NCI-H2196 treated with DMSO at 0.1 percent for 48 hours (cell line): ENCODE results near the gene HABP2.

Experiments used
- DNase-seq: peaks from one replicate; lab custom pipeline; 2025; ENCODE audit not compliant: unreplicated experiment; lab: John Stamatoyannopoulos, UW

HABP2 gene

GRCh38 chr10:113600569-113600968, 47.7 kb downstream of the HABP2 start:
- DNase-seq: no peak

GRCh38 chr10:113603057-113603777, 50.4 kb downstream of the HABP2 start:
- DNase-seq: no peak

GRCh38 chr10:113604572-113604971, 51.7 kb downstream of the HABP2 start:
- DNase-seq: no peak

- no peak for DNase-seq
These were observed 52.6 kb downstream of the HABP2 start for GRCh38 chr10:113605268-113605978.

- DNase-seq: no peak
These were observed 56.9 kb downstream of the HABP2 start for GRCh38 chr10:113609704-113610108.

GRCh38 chr10:113610631-113611601, 58.1 kb downstream of the HABP2 start:
- DNase-seq: no peak

- DNase-seq: no peak
These were observed 59.3 kb downstream of the HABP2 start for GRCh38 chr10:113612154-113612553.

GRCh38 chr10:113613427-113613826, 60.6 kb downstream of the HABP2 start:
- no peak for DNase-seq

- no peak for DNase-seq
These were observed 61.3 kb downstream of the HABP2 start for GRCh38 chr10:113613977-113614690.

GRCh38 chr10:113616244-113617074, 63.6 kb downstream of the HABP2 start:
- DNase-seq: no peak

GRCh38 chr10:113617086-113617485, 64.2 kb downstream of the HABP2 start:
- no peak for DNase-seq

GRCh38 chr10:113618338-113618737, 65.5 kb downstream of the HABP2 start:
- DNase-seq: no peak

GRCh38 chr10:113619401-113619800, 66.5 kb downstream of the HABP2 start:
- DNase-seq: no peak

GRCh38 chr10:113620511-113620910, 67.7 kb downstream of the HABP2 start:
- no peak for DNase-seq

GRCh38 chr10:113620936-113621335, 68.1 kb downstream of the HABP2 start:
- DNase-seq: no peak

GRCh38 chr10:113621799-113622198, 68.9 kb downstream of the HABP2 start:
- DNase-seq: no peak

GRCh38 chr10:113622831-113623230, 70.0 kb downstream of the HABP2 start:
- DNase-seq: no peak

GRCh38 chr10:113625461-113626186, 72.8 kb downstream of the HABP2 start:
- no peak for DNase-seq

- DNase-seq: no peak
These were observed 74.0 kb downstream of the HABP2 start for GRCh38 chr10:113626809-113627355.
